HepG2 (cell line): ENCODE data around the gene KRTAP12-4. TPM values are rescaled to one million over a fixed set of nuclear protein-coding genes. Genes with fewer than 3 reads are reported as not detected.

Experiments used
- ATAC-seq: fragments of 200-7000 bp; cut with Tn5 transposase; 3 replicates; pipeline ENCODE4 v1.9.1; 2020; ENCODE audit warnings: mild to moderate bottlenecking, moderate library complexity
- BruUV-seq: library from RNA; stranded (reverse); fragments of 400-500 nt; replicated peaks from 2 replicates; lab custom pipeline; 2021; lab: Mats Ljungman, UMichigan
- CTCF ChIA-PET: fragments of 300-600 bp; formaldehyde crosslinking; extraction: SDS; loops from one replicate; lab custom pipeline; 2021; ENCODE audit warnings: low total read pairs, inconsistent platforms, low intra/inter-chr PET ratio; lab: Yijun Ruan, JAX
- POLR2A ChIA-PET: fragments of 350-600 bp; sonication (Branson Sonifier 250); formaldehyde crosslinking; loops from one replicate; lab custom pipeline; 2020; ENCODE audit warnings: antibody characterized with exemption, inconsistent platforms; lab: Yijun Ruan, JAX
- DNase-seq: peaks from one replicate; pipeline ENCODE4 v3.0.0-alpha.2; 2015; ENCODE audit warnings: low spot score
- FAIRE-seq: peaks from 3 replicates; lab custom pipeline; 2011; peaks lifted over from hg19 to GRCh38; lab: Jason Lieb, UNC
- H2AFZ ChIP-seq: one replicate; pipeline ENCODE4 v1.6.1; 2011; ENCODE audit warnings: low read length, inconsistent platforms
- H3K27ac ChIP-seq: fragments of 300-600 bp; 3 replicates; pipeline ENCODE4 v1.8.0; 2011; ENCODE audit warnings: mixed run types, mild to moderate bottlenecking, mixed read lengths, low read length, inconsistent platforms; ENCODE audit not compliant: insufficient read depth; ENCODE audit errors: extremely low read length
- H3K27me3 ChIP-seq, 2 experiments: fragments of 200-600 bp in 1 of 2; 2 replicates in 1 of 2; 3 replicates in 1 of 2; pipeline versions ENCODE4 v1.6.0 to v1.8.0; 2011; ENCODE audit warnings: low read length in 2 of 2, mild to moderate bottlenecking in 2 of 2, moderate library complexity in 2 of 2, inconsistent platforms in 1 of 2; ENCODE audit not compliant: insufficient read depth in 2 of 2, control insufficient read depth in 1 of 2
- H3K36me3 ChIP-seq, 2 experiments: fragments of 200-600 bp in 1 of 2; replicated peaks in 1 of 2; 2 replicates in 1 of 2; 3 replicates in 1 of 2; pipeline versions ENCODE4 v1.5.1 to v1.8.0; 2011; ENCODE audit warnings: low read length in 2 of 2, inconsistent platforms in 1 of 2; ENCODE audit not compliant: insufficient read depth in 2 of 2, control insufficient read depth in 1 of 2
- H3K4me1 ChIP-seq: 2 replicates; pipeline ENCODE4 v1.5.1; 2012; ENCODE audit warnings: low read length, inconsistent platforms; ENCODE audit not compliant: insufficient read depth
- H3K4me2 ChIP-seq: 2 replicates; pipeline ENCODE4 v1.6.0; 2011; ENCODE audit warnings: low read depth, low read length, inconsistent platforms
- H3K4me3 ChIP-seq, 3 experiments: fragments of 200-600 bp in 1 of 3; sonication (generic), shearing (Covaris generic) in 1 of 3; replicated peaks in 1 of 3; 2 replicates each; pipeline ENCODE4 v1.5.1; 2011 to 2016; ENCODE audit warnings: low read length in 3 of 3, inconsistent platforms in 2 of 3, low read depth in 2 of 3, mild to moderate bottlenecking in 2 of 3, control low read depth in 1 of 3, mixed read lengths in 1 of 3; ENCODE audit not compliant: insufficient read depth in 1 of 3
- H3K79me2 ChIP-seq: one replicate; pipeline ENCODE4 v1.6.1; 2011; ENCODE audit warnings: low read length, inconsistent platforms; ENCODE audit not compliant: insufficient read depth
- H3K9ac ChIP-seq: 2 replicates; pipeline ENCODE4 v1.6.0; 2011; ENCODE audit warnings: mild to moderate bottlenecking, low read depth, low read length, inconsistent platforms; ENCODE audit not compliant: insufficient read depth
- H3K9me3 ChIP-seq: 2 replicates; pipeline ENCODE4 v1.5.1; 2012; ENCODE audit warnings: mild to moderate bottlenecking, low read length
- H4K20me1 ChIP-seq: 2 replicates; pipeline ENCODE4 v1.6.0; 2011; ENCODE audit warnings: inconsistent platforms, mild to moderate bottlenecking, low read length, moderate library complexity; ENCODE audit not compliant: insufficient read depth
- DPF2 ChIP-seq: sonication (generic); formaldehyde crosslinking; IDR thresholded peaks from 2 replicates; pipeline ENCODE4 v1.4.0; 2020; ENCODE audit warnings: mild to moderate bottlenecking, low read depth, missing genetic modification reagents, borderline replicate concordance
- HNRNPL ChIP-seq: fragments of 200-400 bp; formaldehyde crosslinking; IDR thresholded peaks from 2 replicates; pipeline ENCODE4 v1.6.1; 2017; ENCODE audit warnings: mild to moderate bottlenecking, low read depth, low read length
- MTA3 ChIP-seq: sonication (generic); formaldehyde crosslinking; IDR thresholded peaks from 2 replicates; pipeline ENCODE4 v1.4.0; 2020; ENCODE audit warnings: missing genetic modification reagents
- ZBTB2 ChIP-seq: sonication (generic); formaldehyde crosslinking; IDR thresholded peaks from 2 replicates; pipeline ENCODE4 v1.8.0; 2022; ENCODE audit warnings: low read depth, missing genetic modification reagents
- ZNF547 ChIP-seq: sonication (generic); formaldehyde crosslinking; IDR thresholded peaks from 2 replicates; pipeline ENCODE4 v1.5.1; 2020; ENCODE audit warnings: mild to moderate bottlenecking, missing genetic modification reagents
- ZNF563 ChIP-seq: sonication (generic); formaldehyde crosslinking; IDR thresholded peaks from 2 replicates; pipeline ENCODE4 v1.8.0; 2022; ENCODE audit warnings: mild to moderate bottlenecking, moderate library complexity, missing genetic modification reagents
- ZNF687 ChIP-seq: sonication (generic); formaldehyde crosslinking; IDR thresholded peaks from 2 replicates; pipeline ENCODE4 v1.5.1; 2020; ENCODE audit warnings: mild to moderate bottlenecking, missing genetic modification reagents, moderate library complexity
- ZNF709 ChIP-seq: sonication (generic); formaldehyde crosslinking; IDR thresholded peaks from 2 replicates; pipeline ENCODE4 v1.5.0; 2020; ENCODE audit warnings: mild to moderate bottlenecking, missing genetic modification reagents
- ZNF790 ChIP-seq: sonication (generic); formaldehyde crosslinking; IDR thresholded peaks from 2 replicates; pipeline ENCODE4 v1.8.0; 2022; ENCODE audit warnings: missing genetic modification reagents, mild to moderate bottlenecking, borderline replicate concordance
- WGBS: methylation state at CpG from one replicate; pipeline ENCODE4 v1.1.6; 2017; ENCODE audit warnings: low lambda C conversion rate; 5-methylcytosine and 5-hydroxymethylcytosine counted together
- in situ Hi-C: cut with HindIII; loops from 2 replicates; pipeline ENCODE4 v1.10.0; 2017; ENCODE audit warnings: low pct_unique_long_range_greater_than_20kb; ENCODE audit not compliant: extremely low pct_ligation_motif_present
- intact Hi-C: fragments of 100-400 bp; cut with micrococcal nuclease; formaldehyde crosslinking; loops from one replicate; pipeline ENCODE4 v1.10.0; 2022; ENCODE audit not compliant: unreplicated experiment
- polyA plus RNA-seq, 8 experiments: library from polyadenylated mRNA; depleted of rRNA in 3 of 8; stranded (reverse) in 7 of 8; unstranded in 1 of 8; fragments of >200 nt; fragmentation: Illumina TruSeq in 4 of 8; extraction: Trizol in 4 of 8; gene quantifications; 2 replicates each; pipeline versions ENCODE4 v1.2.1 to v1.2.3, GENCODE V29; 2011 to 2016; ENCODE audit warnings: low read depth in 4 of 8, missing spikeins in 1 of 8, mixed read lengths in 1 of 8; ENCODE audit not compliant: insufficient read depth in 1 of 8
- total RNA-seq, 5 experiments: library from RNA; depleted of rRNA; stranded (reverse); fragments of >200 nt; fragmentation: Illumina TruSeq; extraction: Trizol; gene quantifications; 2 replicates each; pipeline ENCODE4 v1.2.3, GENCODE V29; 2016; ENCODE audit warnings: low read depth in 1 of 5
- TF ChIP-seq, protein P1 (sequence below): fragments of 450-650 bp; IDR thresholded peaks from 2 replicates; pipeline ENCODE4 v1.6.1; 2017

Gene KRTAP12-4
- total and polyA plus RNA-seq, 2 of the 13 experiments (the other 11 are each of a cell fraction or from before 2014, with no cell fraction given) = not detected

DNA sequence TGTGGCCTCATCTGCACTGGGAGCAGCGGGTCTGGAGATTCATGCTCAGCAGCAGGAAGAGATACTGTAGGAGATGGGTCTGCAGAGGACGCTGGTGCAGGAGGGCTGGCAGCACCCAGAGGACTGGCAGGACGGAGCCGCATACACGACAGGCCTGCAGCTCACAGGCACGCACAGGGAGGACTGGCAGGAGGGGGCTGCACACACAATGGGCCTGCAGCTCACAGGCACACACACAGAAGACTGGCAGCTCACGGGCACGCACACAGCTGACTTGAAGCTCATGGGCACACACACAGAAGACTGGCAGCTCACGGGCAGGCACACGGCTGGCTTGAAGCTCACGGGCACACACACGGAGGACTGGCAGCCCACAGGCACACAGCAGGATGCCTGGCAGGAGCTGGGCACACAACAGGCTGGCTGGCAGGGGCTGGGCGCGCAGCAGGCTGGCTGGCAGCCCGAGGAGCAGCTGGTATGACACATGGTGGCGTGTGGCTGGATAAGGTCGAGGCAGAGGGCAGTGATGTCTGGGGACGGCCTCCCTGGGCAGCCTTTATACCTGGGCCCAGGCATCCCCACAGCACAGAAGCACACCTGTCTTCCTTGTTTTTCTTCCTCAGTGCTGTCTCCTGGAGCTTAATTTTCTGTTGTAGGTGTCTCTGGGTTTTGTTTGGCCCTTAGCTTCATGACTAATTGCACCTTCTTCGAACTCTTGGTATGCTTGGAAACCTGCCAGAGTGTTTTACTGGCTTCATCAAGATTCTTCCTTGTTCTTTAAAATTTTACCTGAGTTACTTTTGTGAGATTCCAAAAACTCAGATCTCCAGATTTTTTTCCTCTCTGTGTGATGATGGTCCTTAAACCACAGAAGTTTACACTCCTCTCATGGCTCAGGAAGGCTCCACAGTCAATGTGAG, 12.2 kb upstream of the KRTAP12-4 start, which contains the start of gene KRTAP12-2:
Gene KRTAP12-2, minus strand, starts transcription at position 527 of the 920 bp plus-strand sequence. Its CDS starts 41 bp downstream, at position 486.
- Histone ChIP-seq H3K4me2 (no peak within 1 kb of the TSS), H2AFZ (no peak within 1 kb of the TSS), H3K27me3 (no peaks in the 10 kb centered on the region; a peak in 1 of 5 replicates), H4K20me1 (no peaks in the 10 kb centered on the region), H3K9me3 (no peaks in the 10 kb centered on the region; the same call in 1 of the 2 replicates), H3K4me3 (no peak within 1 kb of the TSS), H3K9ac (no peak within 1 kb of the TSS), H3K36me3 (no peaks in the 10 kb centered on the region), H3K27ac (no peak within 1 kb of the TSS), H3K79me2 (no peaks in the 10 kb centered on the region), H3K4me1 (no peaks in the 10 kb centered on the region)
- DNase-seq = no peak
- BruUV-seq = no TSS peak
- no peak for ATAC-seq
- whole genome bisulfite sequencing = 21% methylated on average over 4 of the region's 19 CpGs
- TF ChIP-seq, protein P1, sequence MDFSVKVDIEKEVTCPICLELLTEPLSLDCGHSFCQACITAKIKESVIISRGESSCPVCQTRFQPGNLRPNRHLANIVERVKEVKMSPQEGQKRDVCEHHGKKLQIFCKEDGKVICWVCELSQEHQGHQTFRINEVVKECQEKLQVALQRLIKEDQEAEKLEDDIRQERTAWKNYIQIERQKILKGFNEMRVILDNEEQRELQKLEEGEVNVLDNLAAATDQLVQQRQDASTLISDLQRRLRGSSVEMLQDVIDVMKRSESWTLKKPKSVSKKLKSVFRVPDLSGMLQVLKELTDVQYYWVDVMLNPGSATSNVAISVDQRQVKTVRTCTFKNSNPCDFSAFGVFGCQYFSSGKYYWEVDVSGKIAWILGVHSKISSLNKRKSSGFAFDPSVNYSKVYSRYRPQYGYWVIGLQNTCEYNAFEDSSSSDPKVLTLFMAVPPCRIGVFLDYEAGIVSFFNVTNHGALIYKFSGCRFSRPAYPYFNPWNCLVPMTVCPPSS = no peak
- TF ChIP-seq ZNF790 (CRISPR knock-in tag) (no peak), HNRNPL (no peak)
- FAIRE-seq = no peak
- POLR2A ChIA-PET = no interaction called here
- CTCF ChIA-PET = no interaction called here
- in situ Hi-C loops (no loop called here), intact Hi-C loops (no loop called here)

- ATAC-seq = no peak
- 21% methylated on average over 4 of the region's 5 CpGs for whole genome bisulfite sequencing
- BruUV-seq = no TSS peak
- in situ Hi-C loops = no loop called here
- Histone ChIP-seq H3K4me2 (no peak overlapping the region), H4K20me1 (no peaks in the 10 kb centered on the region), H3K4me1 (no peaks in the 10 kb centered on the region), H3K79me2 (no peaks in the 10 kb centered on the region), H3K9me3 (no peaks in the 10 kb centered on the region), H3K27ac (no peak overlapping the region), H3K27me3 (no peaks in the 10 kb centered on the region; a peak in 1 of 5 replicates), H3K9ac (no peak overlapping the region), H3K36me3 (no peaks in the 10 kb centered on the region), H2AFZ (no peak overlapping the region), H3K4me3 (no peak overlapping the region)
- DNase-seq = no peak
- FAIRE-seq = no peak
- POLR2A ChIA-PET = no interaction called here
- intact Hi-C loops = no loop called here
- CTCF ChIA-PET = no interaction called here
- TF ChIP-seq ZNF547 (CRISPR knock-in tag) = no peak
- no peak for TF ChIP-seq ZBTB2 (CRISPR knock-in tag)
- no peak for TF ChIP-seq DPF2
- no peak for TF ChIP-seq ZNF709 (CRISPR knock-in tag)
- no peak for TF ChIP-seq MTA3 (CRISPR knock-in tag)
- TF ChIP-seq ZNF687 (CRISPR knock-in tag) = no peak
- TF ChIP-seq ZNF563 (CRISPR knock-in tag) = no peak
These were observed 10.2 kb upstream of the KRTAP12-4 start for GRCh38 chr21:44664691-44665090.
